ENCODE data around the gene GNAZ.

- TF ChIP-seq EZH2 (optimal IDR thresholded peaks at IDR 0.05; ENCODE audit: low read depth, low read length) (no peak), CTCF (IDR thresholded peaks at IDR 0.05; ENCODE audit: low read length) (no peak), EZH2phosphoT487 (IDR thresholded peaks at IDR 0.05; ENCODE audit: low read length) (no peak)
These were observed 85.5 kb downstream of the GNAZ start for GRCh38 chr22:23155831-23156230.
